HepG2 (cell line): ENCODE data around the gene TASOR2. TPM values are rescaled to one million over a fixed set of nuclear protein-coding genes. Genes with fewer than 3 reads are reported as not detected.

Source experiments
- ATRX ChIP-seq: sonication (generic); formaldehyde crosslinking; IDR thresholded peaks from 2 replicates; pipeline ENCODE4 v1.4.0; 2020; ENCODE audit warnings: missing genetic modification reagents, borderline replicate concordance
- BORCS8-MEF2B ChIP-seq: sonication (generic); formaldehyde crosslinking; IDR thresholded peaks from 2 replicates; pipeline ENCODE4 v1.8.0; 2022; ENCODE audit warnings: mild to moderate bottlenecking, missing genetic modification reagents
- BRCA1 ChIP-seq: sonication (generic); formaldehyde crosslinking; IDR thresholded peaks from 2 replicates; pipeline ENCODE4 v1.4.0; 2020; ENCODE audit warnings: missing genetic modification reagents
- CSRNP1 ChIP-seq: sonication (generic); formaldehyde crosslinking; IDR thresholded peaks from 2 replicates; pipeline ENCODE4 v1.8.1; 2023; ENCODE audit warnings: mild to moderate bottlenecking, missing genetic modification reagents
- DNMT1 ChIP-seq: sonication (generic); formaldehyde crosslinking; IDR thresholded peaks from 2 replicates; pipeline ENCODE4 v1.5.1; 2020; ENCODE audit warnings: mild to moderate bottlenecking, missing genetic modification reagents
- NFATC3 ChIP-seq: sonication (generic); formaldehyde crosslinking; IDR thresholded peaks from 2 replicates; pipeline ENCODE4 v1.5.1; 2020; ENCODE audit warnings: mild to moderate bottlenecking, missing genetic modification reagents
- NR2F1 ChIP-seq, 2 experiments: fragments of 450-650 bp in 1 of 2; formaldehyde crosslinking in 1 of 2; IDR thresholded peaks; 2 replicates each; pipeline versions ENCODE4 v1.5.0 to v1.6.1; 2016 to 2020; ENCODE audit warnings: mild to moderate bottlenecking in 1 of 2, missing compliant biosample characterization in 1 of 2, missing genetic modification reagents in 1 of 2, moderate library complexity in 1 of 2
- RFXAP ChIP-seq: sonication (generic); formaldehyde crosslinking; IDR thresholded peaks from 2 replicates; pipeline ENCODE4 v1.4.0; 2020; ENCODE audit warnings: missing genetic modification reagents, borderline replicate concordance
- ZBTB14 ChIP-seq: sonication (generic); formaldehyde crosslinking; IDR thresholded peaks from 2 replicates; pipeline ENCODE4 v1.4.0; 2020; ENCODE audit warnings: missing genetic modification reagents
- ZBTB38 ChIP-seq: sonication (generic); formaldehyde crosslinking; IDR thresholded peaks from 2 replicates; pipeline ENCODE4 v1.5.1; 2020; ENCODE audit warnings: mild to moderate bottlenecking, missing genetic modification reagents
- ZFYVE20 ChIP-seq: sonication (generic); formaldehyde crosslinking; IDR thresholded peaks from 2 replicates; pipeline ENCODE4 v1.8.0; 2023; ENCODE audit warnings: low read depth, mild to moderate bottlenecking, moderate library complexity, missing genetic modification reagents, borderline replicate concordance
- ZMYM3 ChIP-seq: sonication (generic); formaldehyde crosslinking; IDR thresholded peaks from 2 replicates; pipeline ENCODE4 v1.5.1; 2020; ENCODE audit warnings: mild to moderate bottlenecking, missing genetic modification reagents
- ZNF234 ChIP-seq: sonication (generic); formaldehyde crosslinking; conservative IDR thresholded peaks from 2 replicates; pipeline ENCODE4 v1.5.1; 2020; ENCODE audit warnings: mild to moderate bottlenecking, missing genetic modification reagents
- ZNF329 ChIP-seq: sonication (generic); formaldehyde crosslinking; IDR thresholded peaks from 2 replicates; pipeline ENCODE4 v1.9.0; 2021; ENCODE audit warnings: low read depth, mild to moderate bottlenecking, missing genetic modification reagents
- ZNF414 ChIP-seq: sonication (generic); formaldehyde crosslinking; IDR thresholded peaks from 2 replicates; pipeline ENCODE4 v1.5.0; 2020; ENCODE audit warnings: missing genetic modification reagents
- ZNF597 ChIP-seq: sonication (generic); formaldehyde crosslinking; IDR thresholded peaks from 2 replicates; pipeline ENCODE4 v1.5.0; 2020; ENCODE audit warnings: missing genetic modification reagents
- ZNF788 ChIP-seq: sonication (generic); formaldehyde crosslinking; IDR thresholded peaks from 2 replicates; pipeline ENCODE4 v1.5.0; 2020; ENCODE audit warnings: mild to moderate bottlenecking, missing genetic modification reagents, borderline replicate concordance
- ZSCAN20 ChIP-seq: sonication (generic); formaldehyde crosslinking; IDR thresholded peaks from 2 replicates; pipeline ENCODE4 v1.4.0; 2020; ENCODE audit warnings: missing genetic modification reagents, mild to moderate bottlenecking, borderline replicate concordance
- polyA plus RNA-seq, 8 experiments: library from polyadenylated mRNA; depleted of rRNA in 3 of 8; stranded (reverse) in 7 of 8; unstranded in 1 of 8; fragments of >200 nt; fragmentation: Illumina TruSeq in 4 of 8; extraction: Trizol in 4 of 8; gene quantifications; 2 replicates each; pipeline versions ENCODE4 v1.2.1 to v1.2.3, GENCODE V29; 2011 to 2016; ENCODE audit warnings: low read depth in 4 of 8, missing spikeins in 1 of 8, mixed read lengths in 1 of 8; ENCODE audit not compliant: insufficient read depth in 1 of 8
- total RNA-seq, 5 experiments: library from RNA; depleted of rRNA; stranded (reverse); fragments of >200 nt; fragmentation: Illumina TruSeq; extraction: Trizol; gene quantifications; 2 replicates each; pipeline ENCODE4 v1.2.3, GENCODE V29; 2016; ENCODE audit warnings: low read depth in 1 of 5
- TF ChIP-seq, protein P1 (sequence below): sonication (generic); formaldehyde crosslinking; IDR thresholded peaks from 2 replicates; pipeline ENCODE4 v1.4.0; 2020; ENCODE audit warnings: missing genetic modification reagents
- TF ChIP-seq, protein P2 (sequence below): sonication (generic); formaldehyde crosslinking; IDR thresholded peaks from 2 replicates; pipeline ENCODE4 v1.4.0; 2020; ENCODE audit warnings: mild to moderate bottlenecking, low read depth, missing genetic modification reagents

Gene TASOR2
- total and polyA plus RNA-seq, 2 of the 13 experiments (the other 11 are each of a cell fraction or from before 2014, with no cell fraction given): 24.2 to 55.3 TPM

DNA sequence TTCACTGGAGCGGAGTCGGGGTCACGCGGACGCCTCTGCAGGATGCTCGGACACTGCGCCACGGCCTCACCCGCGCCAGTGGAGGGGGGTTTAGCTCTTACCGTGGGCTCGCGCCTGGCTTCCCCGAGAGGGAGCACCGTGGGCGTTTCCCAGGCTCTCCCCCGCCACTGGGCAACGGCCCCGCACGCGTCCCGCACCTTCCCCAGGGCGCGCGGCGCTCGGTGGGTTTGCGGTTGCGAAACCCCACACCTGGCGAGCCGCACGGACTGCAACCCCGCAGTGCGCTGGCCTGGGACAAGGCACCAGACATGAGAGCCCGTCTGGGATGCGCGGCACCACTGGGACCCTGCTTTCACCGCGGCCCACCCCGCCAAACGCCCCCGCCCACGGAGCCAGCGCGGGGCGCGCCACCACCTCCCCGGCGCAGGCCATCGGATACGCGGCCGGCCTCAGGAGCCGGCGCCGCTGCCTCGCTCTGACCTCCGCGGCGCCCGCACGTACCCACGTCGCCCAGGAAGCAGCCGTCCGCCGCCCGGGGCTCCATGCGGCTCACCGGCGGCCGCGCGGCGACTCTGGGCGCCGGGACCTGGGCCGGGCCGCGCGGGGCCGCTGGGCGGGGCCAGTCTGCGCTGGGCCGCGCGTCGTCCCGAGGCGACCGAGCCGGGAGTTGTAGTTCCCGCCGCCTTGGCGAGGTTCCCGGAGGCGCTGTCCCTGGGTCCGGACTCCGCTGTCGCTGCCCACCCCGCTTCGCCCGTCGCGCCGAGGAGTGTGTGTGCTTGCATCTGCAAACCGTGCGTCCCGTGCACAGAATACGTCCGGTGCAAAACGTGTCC, 18.4 kb upstream of the TASOR2 start, which contains the start of gene ASB13 (continued):
- TF ChIP-seq ZNF597: 0 out of 2 replicates have a peak, but pooled peaks have one; percentile 18
- no peak; the same call in 1 of the 2 replicates for TF ChIP-seq ZMYM3
- TF ChIP-seq ZNF234: 0 out of 2 replicates have a peak, but pooled peaks have one; percentile 72
- TF ChIP-seq ZNF788 (CRISPR knock-in tag): peak; percentile 58; the same call in 1 of the 2 replicates
- TF ChIP-seq ZBTB14 (CRISPR knock-in tag): no peak; the same call in 1 of the 2 replicates
- TF ChIP-seq BORCS8-MEF2B (CRISPR knock-in tag): no peak
- TF ChIP-seq RFXAP (CRISPR knock-in tag): peak; percentile 82; the same call in 1 of the 2 replicates
- TF ChIP-seq DNMT1 (CRISPR knock-in tag): 0 out of 2 replicates have a peak, but pooled peaks have one; percentile 67
- TF ChIP-seq ZNF414: peak; percentile 19; the same call in 1 of the 2 replicates
- TF ChIP-seq CSRNP1 (CRISPR knock-in tag): no peak
- TF ChIP-seq NFATC3: no peak
- TF ChIP-seq NR2F1 (CRISPR knock-in tag; IDR thresholded peaks at IDR 0.05): no peak
- TF ChIP-seq ZFYVE20 (CRISPR knock-in tag): peak; percentile 44; the same call in 1 of the 2 replicates
- no peak for TF ChIP-seq ATRX
- peak; percentile 46; the same call in 1 of the 2 replicates for TF ChIP-seq ZBTB38 (CRISPR knock-in tag)
- TF ChIP-seq, protein P1, sequence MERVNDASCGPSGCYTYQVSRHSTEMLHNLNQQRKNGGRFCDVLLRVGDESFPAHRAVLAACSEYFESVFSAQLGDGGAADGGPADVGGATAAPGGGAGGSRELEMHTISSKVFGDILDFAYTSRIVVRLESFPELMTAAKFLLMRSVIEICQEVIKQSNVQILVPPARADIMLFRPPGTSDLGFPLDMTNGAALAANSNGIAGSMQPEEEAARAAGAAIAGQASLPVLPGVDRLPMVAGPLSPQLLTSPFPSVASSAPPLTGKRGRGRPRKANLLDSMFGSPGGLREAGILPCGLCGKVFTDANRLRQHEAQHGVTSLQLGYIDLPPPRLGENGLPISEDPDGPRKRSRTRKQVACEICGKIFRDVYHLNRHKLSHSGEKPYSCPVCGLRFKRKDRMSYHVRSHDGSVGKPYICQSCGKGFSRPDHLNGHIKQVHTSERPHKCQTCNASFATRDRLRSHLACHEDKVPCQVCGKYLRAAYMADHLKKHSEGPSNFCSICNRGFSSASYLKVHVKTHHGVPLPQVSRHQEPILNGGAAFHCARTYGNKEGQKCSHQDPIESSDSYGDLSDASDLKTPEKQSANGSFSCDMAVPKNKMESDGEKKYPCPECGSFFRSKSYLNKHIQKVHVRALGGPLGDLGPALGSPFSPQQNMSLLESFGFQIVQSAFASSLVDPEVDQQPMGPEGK (CRISPR knock-in tag): no peak
- no peak; the same call in 1 of the 2 replicates for TF ChIP-seq ZSCAN20
- TF ChIP-seq, protein P2, sequence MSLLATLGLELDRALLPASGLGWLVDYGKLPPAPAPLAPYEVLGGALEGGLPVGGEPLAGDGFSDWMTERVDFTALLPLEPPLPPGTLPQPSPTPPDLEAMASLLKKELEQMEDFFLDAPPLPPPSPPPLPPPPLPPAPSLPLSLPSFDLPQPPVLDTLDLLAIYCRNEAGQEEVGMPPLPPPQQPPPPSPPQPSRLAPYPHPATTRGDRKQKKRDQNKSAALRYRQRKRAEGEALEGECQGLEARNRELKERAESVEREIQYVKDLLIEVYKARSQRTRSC: no peak; the same call in 1 of the 2 replicates
- no peak; the same call in 1 of the 2 replicates for TF ChIP-seq ZNF329 (CRISPR knock-in tag)
- TF ChIP-seq BRCA1: 0 out of 2 replicates have a peak, but pooled peaks have one; percentile 46
